Measurements from ENCODE around the gene DNAH6. TPM values are rescaled to one million over a fixed set of nuclear protein-coding genes. Genes with fewer than 3 reads are reported as not detected.
"Not testable (repeated sequence)": the region's sequence is repeated elsewhere in the genome, so short reads cannot be mapped to it uniquely, and the experiment has no call there.

DNAH6 gene
- total and polyA plus RNA-seq, 11 donors, result 0.05 to 0.75 (median 0.10) TPM; not detected in 2

- no peak overlapping the region for H3K4me3 ChIP-seq
- H3K27ac ChIP-seq, result no peak overlapping the region
- no peaks in the 10 kb centered on the region for H3K9me3 ChIP-seq
- ATAC-seq (no peak), DNase-seq (no peak)
- intact Hi-C loops (cut with DNase I), result loop anchor here in 4 of 10 donors (5.0 to 10.0 kb wide), 2 partner anchors 227 to 365 kb away; no protein-coding TSS in a partner anchor
- H3K4me1 ChIP-seq, result peaks cover 0 to 13% (median 0%) of the 10 kb centered on the region in 12 donors
- no peak for TF ChIP-seq CTCF (IDR thresholded peaks at IDR 0.05)
- no peak for TF ChIP-seq POLR2A (IDR thresholded peaks at IDR 0.05)
- no peaks in the 10 kb centered on the region for H3K27me3 ChIP-seq
- WGBS, 4 donors, result 68 to 84% (median 75%) methylated on average over 6 of the region's 6 CpGs
- no peaks in the 10 kb centered on the region for H3K36me3 ChIP-seq
These were observed 345.7 kb downstream of the DNAH6 start for GRCh38 chr2:84862006-84862405.

DNA sequence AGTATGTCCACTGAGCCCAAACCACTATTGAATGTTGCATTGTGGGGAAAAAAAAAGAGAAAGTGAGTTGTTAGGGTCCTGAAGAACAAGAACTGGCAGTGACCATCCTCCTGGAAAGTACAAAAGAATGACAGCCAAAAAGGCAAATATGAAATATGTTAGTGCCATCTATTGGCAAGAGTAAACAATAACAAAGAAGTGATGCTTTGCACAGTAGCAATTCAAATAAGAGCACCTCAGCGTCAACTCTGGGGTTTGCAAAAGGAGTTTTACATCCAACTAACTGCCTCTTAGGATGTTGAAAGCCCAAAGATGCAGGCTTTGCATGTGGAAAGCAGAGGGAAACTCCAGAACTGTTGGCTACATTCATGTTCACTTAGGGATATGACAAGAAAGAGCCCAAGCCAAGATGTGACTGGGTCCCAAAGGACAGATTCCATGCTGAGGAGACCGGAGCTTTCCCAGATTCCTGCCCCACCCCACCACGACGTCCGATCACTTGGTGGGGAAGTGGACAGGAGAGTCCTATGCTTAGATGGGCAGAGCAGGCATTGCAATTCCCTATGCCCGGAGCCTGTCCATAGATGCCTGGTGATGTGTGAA is 349.0 kb downstream of the DNAH6 start:
- H3K4me1 ChIP-seq, result no peaks in the 10 kb centered on the region
- ATAC-seq (no peak), DNase-seq (no peak)
- H3K27ac ChIP-seq, result no peak overlapping the region
- peak in 10 of 12 donors; percentile 4 to 47 (median 36) for TF ChIP-seq CTCF (IDR thresholded peaks at IDR 0.05)
- TF ChIP-seq POLR2A (IDR thresholded peaks at IDR 0.05), result no peak
- no peaks in the 10 kb centered on the region for H3K27me3 ChIP-seq
- intact Hi-C loops (cut with DNase I), result loop anchor here in 4 of 10 donors (1.0 to 10.0 kb wide), 3 partner anchors 230 to 370 kb away; no protein-coding TSS in a partner anchor
- no peak overlapping the region for H3K4me3 ChIP-seq
- no peaks in the 10 kb centered on the region for H3K36me3 ChIP-seq
- no peaks in the 10 kb centered on the region for H3K9me3 ChIP-seq
- WGBS, 4 donors, result 57 to 68% (median 63%) methylated on average over 6 of the region's 6 CpGs

- Histone ChIP-seq H3K4me1 (no peaks in the 10 kb centered on the region), H3K36me3 (no peaks in the 10 kb centered on the region), H3K27me3 (no peaks in the 10 kb centered on the region), H3K9me3 (no peaks in the 10 kb centered on the region), H3K4me3 (no peak overlapping the region), H3K27ac (no peak overlapping the region)
- TF ChIP-seq POLR2A (IDR thresholded peaks at IDR 0.05) (no peak), CTCF (IDR thresholded peaks at IDR 0.05) (no peak)
- WGBS, 4 donors, result 77 to 86% (median 81%) methylated on average over 3 of the region's 3 CpGs
- no peak for ATAC-seq
- intact Hi-C loops (cut with DNase I), result loop anchor here in 3 of 10 donors (5.0 to 10.0 kb wide), 2 partner anchors 231 to 369 kb away; no protein-coding TSS in a partner anchor
- no peak for DNase-seq
These were observed 349.8 kb downstream of the DNAH6 start for GRCh38 chr2:84866122-84866521.

DNA sequence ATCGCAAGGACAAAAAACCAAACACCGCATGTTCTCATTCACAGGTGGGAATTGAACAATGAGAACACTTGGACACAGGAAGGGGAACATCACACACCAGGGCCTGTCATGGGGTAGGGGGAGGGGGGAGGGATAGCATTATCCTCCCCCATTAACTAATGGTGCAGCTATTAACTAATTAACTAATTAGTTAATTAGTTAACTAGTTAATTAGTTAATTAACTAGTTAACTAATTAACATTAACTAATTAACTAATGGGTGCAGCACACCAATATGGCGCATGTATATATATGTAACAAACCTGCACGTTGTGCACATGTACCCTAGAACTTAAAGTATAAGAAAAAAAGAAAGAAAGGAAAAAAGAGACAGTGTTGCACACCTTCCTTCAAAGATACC is 352.0 kb downstream of the DNAH6 start:
- not testable (repeated sequence) for DNase-seq, H3K36me3 ChIP-seq, ATAC-seq, H3K27ac ChIP-seq, H3K4me1 ChIP-seq, H3K9me3 ChIP-seq, H3K27me3 ChIP-seq, H3K4me3 ChIP-seq
- intact Hi-C loops (cut with DNase I), result loop anchor here in 3 of 10 donors (5.0 to 10.0 kb wide), 2 partner anchors 234 to 371 kb away; no protein-coding TSS in a partner anchor
- WGBS, 4 donors, result 92 to 95% (median 94%) methylated on average over 2 to 4 of the region's 4 CpGs

Other genes starting within 250 kb of the DNAH6 start
- gene SUCLG1, start 57.2 kb upstream of the DNAH6 start, total RNA-seq, result 100 to 1,000 TPM; 184 to 348 (median 258) TPM
- 100 to 1,000 TPM; 224 to 336 TPM for gene SUCLG1, start 57.2 kb upstream of the DNAH6 start, polyA plus RNA-seq

All from heart left ventricle (tissue), 16 donors.